SKM-1 (cell line): ENCODE measurements around the gene SLC24A1.

Experiments
- DNase-seq: peaks from one replicate; lab custom pipeline; 2025; ENCODE audit not compliant: unreplicated experiment; lab: John Stamatoyannopoulos, UW

SLC24A1 gene

GRCh38 chr15:65651831-65652749 lies 30.4 kb downstream of the SLC24A1 start:
- no peak for DNase-seq

- no peak for DNase-seq
Measured at GRCh38 chr15:65653341-65653740, 31.6 kb downstream of the SLC24A1 start.

GRCh38 chr15:65653801-65654521 lies 32.2 kb downstream of the SLC24A1 start:
- DNase-seq, result no peak

GRCh38 chr15:65655026-65655425 lies 33.3 kb downstream of the SLC24A1 start:
- DNase-seq, result no peak

- no peak for DNase-seq
Measured at GRCh38 chr15:65655457-65655856, 33.7 kb downstream of the SLC24A1 start.

- no peak for DNase-seq
Measured at GRCh38 chr15:65659502-65660052, 37.8 kb downstream of the SLC24A1 start.

- no peak for DNase-seq
Measured at GRCh38 chr15:65660927-65661326, 39.2 kb downstream of the SLC24A1 start.

GRCh38 chr15:65663521-65663920 lies 41.8 kb downstream of the SLC24A1 start:
- no peak for DNase-seq

GRCh38 chr15:65666257-65666656 lies 44.5 kb downstream of the SLC24A1 start:
- no peak for DNase-seq

- DNase-seq, result no peak
Measured at GRCh38 chr15:65675551-65675950, 53.8 kb downstream of the SLC24A1 start.

- no peak for DNase-seq
Measured at GRCh38 chr15:65676123-65676522, 54.4 kb downstream of the SLC24A1 start.

GRCh38 chr15:65680544-65680943 lies 58.8 kb downstream of the SLC24A1 start:
- DNase-seq, result no peak

GRCh38 chr15:65682404-65682911 lies 60.7 kb downstream of the SLC24A1 start:
- no peak for DNase-seq

GRCh38 chr15:65688462-65688861 lies 66.7 kb downstream of the SLC24A1 start:
- no peak for DNase-seq

GRCh38 chr15:65690173-65690572 lies 68.4 kb downstream of the SLC24A1 start:
- no peak for DNase-seq

- no peak for DNase-seq
Measured at GRCh38 chr15:65690778-65691177, 69.0 kb downstream of the SLC24A1 start.

- DNase-seq, result no peak
Measured at GRCh38 chr15:65695081-65695480, 73.3 kb downstream of the SLC24A1 start.
